ENCODE results near the gene SLC25A10.

SLC25A10 gene

GRCh38 chr17:81687770-81688541 lies 24.1 kb upstream of the SLC25A10 start:
- no peak for DNase-seq

GRCh38 chr17:81688616-81689015 lies 23.5 kb upstream of the SLC25A10 start:
- no peak for DNase-seq

GRCh38 chr17:81690066-81690465 lies 22.0 kb upstream of the SLC25A10 start:
- no peak for DNase-seq

- DNase-seq = no peak
Measured at GRCh38 chr17:81690549-81690948, 21.5 kb upstream of the SLC25A10 start.

- DNase-seq = no peak
Measured at GRCh38 chr17:81691196-81691595, 20.9 kb upstream of the SLC25A10 start.

GRCh38 chr17:81691608-81692007 lies 20.5 kb upstream of the SLC25A10 start:
- no peak for DNase-seq

GRCh38 chr17:81693509-81694210 lies 18.4 kb upstream of the SLC25A10 start:
- no peak for DNase-seq

- no peak for DNase-seq
Measured at GRCh38 chr17:81694810-81695209, 17.3 kb upstream of the SLC25A10 start.

GRCh38 chr17:81695211-81695610 lies 16.9 kb upstream of the SLC25A10 start:
- no peak for DNase-seq

GRCh38 chr17:81695801-81696200 lies 16.3 kb upstream of the SLC25A10 start:
- no peak for DNase-seq

- no peak for DNase-seq
Measured at GRCh38 chr17:81696218-81696941, 15.7 kb upstream of the SLC25A10 start.

- no peak for DNase-seq
Measured at GRCh38 chr17:81697261-81698044, 14.6 kb upstream of the SLC25A10 start.

- DNase-seq = no peak
Measured at GRCh38 chr17:81700353-81701287, 11.5 kb upstream of the SLC25A10 start.

- no peak for DNase-seq
Measured at GRCh38 chr17:81701288-81702071, 10.6 kb upstream of the SLC25A10 start.

GRCh38 chr17:81702934-81703746 lies 8.9 kb upstream of the SLC25A10 start, which contains the start of gene MRPL12:
MRPL12 (plus strand) TSS chr17:81703367; CDS start chr17:81703502, 135 bp downstream.
- DNase-seq = peak; percentile 90

GRCh38 chr17:81703747-81704654 lies 8.1 kb upstream of the SLC25A10 start:
- DNase-seq = no peak

GRCh38 chr17:81705518-81706231 lies 6.4 kb upstream of the SLC25A10 start:
- DNase-seq = no peak

GRCh38 chr17:81706232-81706611 lies 5.9 kb upstream of the SLC25A10 start:
- no peak for DNase-seq

Measured in CD4-positive, alpha-beta T cell treated with Interleukin-15 for 1 hour (primary cell).